Measurements from ENCODE around the gene SLC4A3.

DNA sequence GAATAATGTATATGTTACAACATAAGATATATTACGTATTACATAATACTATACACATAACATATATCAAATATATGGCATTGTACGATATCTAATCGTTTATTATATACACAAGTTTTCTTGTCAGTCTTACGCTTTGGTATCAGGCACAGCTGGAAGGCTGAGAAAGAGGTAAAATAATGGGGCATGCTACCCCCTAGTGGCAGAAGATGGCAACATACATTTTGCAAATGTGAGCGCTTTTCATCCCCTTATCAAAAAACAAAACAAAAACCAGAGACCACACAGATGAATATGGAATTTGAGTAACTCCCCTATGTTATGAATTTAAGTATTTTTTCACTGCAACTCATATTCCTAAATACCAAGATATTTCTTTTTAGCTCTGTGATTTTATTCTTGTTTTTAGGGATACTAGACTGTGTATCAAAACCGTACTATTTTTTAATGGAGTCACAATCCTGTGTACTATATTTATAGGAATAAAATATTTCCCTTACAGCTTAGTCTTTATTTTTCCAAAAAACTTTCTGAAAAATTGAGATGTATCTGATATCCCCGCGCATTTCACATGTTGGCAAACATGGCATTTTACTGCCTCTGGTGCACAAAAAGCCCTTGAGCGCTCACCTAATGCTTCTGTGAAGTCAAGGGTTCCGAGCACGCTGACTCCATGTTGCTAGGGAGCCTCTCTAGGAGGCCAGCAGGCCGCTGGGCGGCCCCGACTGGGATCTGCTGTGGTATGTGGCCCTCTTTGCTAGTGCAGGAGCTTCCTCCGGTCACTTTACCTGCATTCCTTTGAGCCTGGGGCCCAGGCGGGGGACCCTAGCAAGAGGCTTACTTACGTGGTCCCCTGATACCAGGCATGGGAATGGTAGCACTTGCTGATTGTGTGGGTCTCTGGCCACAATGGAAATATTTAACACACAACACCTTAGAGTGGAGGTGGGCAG, 62.5 kb downstream of the SLC4A3 start:
- TF ChIP-seq, protein P1, sequence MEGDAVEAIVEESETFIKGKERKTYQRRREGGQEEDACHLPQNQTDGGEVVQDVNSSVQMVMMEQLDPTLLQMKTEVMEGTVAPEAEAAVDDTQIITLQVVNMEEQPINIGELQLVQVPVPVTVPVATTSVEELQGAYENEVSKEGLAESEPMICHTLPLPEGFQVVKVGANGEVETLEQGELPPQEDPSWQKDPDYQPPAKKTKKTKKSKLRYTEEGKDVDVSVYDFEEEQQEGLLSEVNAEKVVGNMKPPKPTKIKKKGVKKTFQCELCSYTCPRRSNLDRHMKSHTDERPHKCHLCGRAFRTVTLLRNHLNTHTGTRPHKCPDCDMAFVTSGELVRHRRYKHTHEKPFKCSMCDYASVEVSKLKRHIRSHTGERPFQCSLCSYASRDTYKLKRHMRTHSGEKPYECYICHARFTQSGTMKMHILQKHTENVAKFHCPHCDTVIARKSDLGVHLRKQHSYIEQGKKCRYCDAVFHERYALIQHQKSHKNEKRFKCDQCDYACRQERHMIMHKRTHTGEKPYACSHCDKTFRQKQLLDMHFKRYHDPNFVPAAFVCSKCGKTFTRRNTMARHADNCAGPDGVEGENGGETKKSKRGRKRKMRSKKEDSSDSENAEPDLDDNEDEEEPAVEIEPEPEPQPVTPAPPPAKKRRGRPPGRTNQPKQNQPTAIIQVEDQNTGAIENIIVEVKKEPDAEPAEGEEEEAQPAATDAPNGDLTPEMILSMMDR (optimal IDR thresholded peaks at IDR 0.05 in 1 of 3, IDR thresholded peaks at IDR 0.05 in 1 of 3, conservative IDR thresholded peaks at IDR 0.05 in 1 of 3; ENCODE audit: extremely low read depth in 1 of 3, insufficient read depth in 2 of 3, low read length in 3 of 3), result peak; percentile 49 to 70 (median 56)
- TF ChIP-seq EZH2 (IDR thresholded peaks at IDR 0.05; ENCODE audit: low read length), result no peak
